Astrocyte of the spinal cord (primary cell): ENCODE results near the gene TNIP1.

Source experiments
- DNase-seq: peaks from one replicate; pipeline ENCODE4 v3.0.0; 2011; ENCODE audit warnings: low read depth, low spot score
- H3K4me3 ChIP-seq: 2 replicates; pipeline ENCODE4 v1.5.1; 2011; ENCODE audit warnings: low read depth, mild to moderate bottlenecking, low read length, moderate library complexity
- CTCF ChIP-seq: IDR thresholded peaks from 2 replicates; pipeline ENCODE4 v1.5.1; 2012; ENCODE audit warnings: low read depth, mild to moderate bottlenecking, low read length, inconsistent platforms
- in situ Hi-C: cut with HindIII; loops from 2 replicates; pipeline ENCODE4 v1.10.0; 2017; ENCODE audit warnings: low sequenced_read_pairs

TNIP1 gene

GRCh38 chr5:151038801-151039238, 42.0 kb downstream of the TNIP1 start:
- in situ Hi-C loops, result no loop called here

GRCh38 chr5:151038412-151038745, 42.5 kb downstream of the TNIP1 start:
- H3K4me3 ChIP-seq, result no peak overlapping the region
- in situ Hi-C loops, result no loop called here
- TF ChIP-seq CTCF, result no peak
- DNase-seq, result no peak

More at GRCh38 chr5:151038801-151039238, 42.0 kb downstream of the TNIP1 start:
- no peak overlapping the region for H3K4me3 ChIP-seq
- no peak for DNase-seq
- TF ChIP-seq CTCF, result no peak

- in situ Hi-C loops, result no loop called here
- TF ChIP-seq CTCF, result no peak
- peak; percentile 56 for DNase-seq
- no peak overlapping the region for H3K4me3 ChIP-seq
These were observed 43.0 kb downstream of the TNIP1 start for GRCh38 chr5:151037561-151038411.

- H3K4me3 ChIP-seq, result no peak overlapping the region
- in situ Hi-C loops, result no loop called here
These were observed 44.3 kb downstream of the TNIP1 start for GRCh38 chr5:151036556-151036955.

GRCh38 chr5:151034422-151035379, 46.1 kb downstream of the TNIP1 start:
- H3K4me3 ChIP-seq, result no peak overlapping the region

More at GRCh38 chr5:151036556-151036955, 44.3 kb downstream of the TNIP1 start:
- no peak for TF ChIP-seq CTCF
- no peak for DNase-seq

More at GRCh38 chr5:151034422-151035379, 46.1 kb downstream of the TNIP1 start:
- TF ChIP-seq CTCF, result no peak
- DNase-seq, result no peak
- in situ Hi-C loops, result no loop called here
